ENCODE measurements around the gene VSIG8.
A peak's percentile ranks its signal among the peaks of the same experiment; 100 is the strongest.

Gene VSIG8

GRCh38 chr1:159828176-159828575, 34.3 kb downstream of the VSIG8 start:
- DNase-seq = no peak

GRCh38 chr1:159827549-159827948, 34.9 kb downstream of the VSIG8 start:
- DNase-seq = no peak

GRCh38 chr1:159827102-159827490, 35.4 kb downstream of the VSIG8 start:
- no peak for DNase-seq

DNA sequence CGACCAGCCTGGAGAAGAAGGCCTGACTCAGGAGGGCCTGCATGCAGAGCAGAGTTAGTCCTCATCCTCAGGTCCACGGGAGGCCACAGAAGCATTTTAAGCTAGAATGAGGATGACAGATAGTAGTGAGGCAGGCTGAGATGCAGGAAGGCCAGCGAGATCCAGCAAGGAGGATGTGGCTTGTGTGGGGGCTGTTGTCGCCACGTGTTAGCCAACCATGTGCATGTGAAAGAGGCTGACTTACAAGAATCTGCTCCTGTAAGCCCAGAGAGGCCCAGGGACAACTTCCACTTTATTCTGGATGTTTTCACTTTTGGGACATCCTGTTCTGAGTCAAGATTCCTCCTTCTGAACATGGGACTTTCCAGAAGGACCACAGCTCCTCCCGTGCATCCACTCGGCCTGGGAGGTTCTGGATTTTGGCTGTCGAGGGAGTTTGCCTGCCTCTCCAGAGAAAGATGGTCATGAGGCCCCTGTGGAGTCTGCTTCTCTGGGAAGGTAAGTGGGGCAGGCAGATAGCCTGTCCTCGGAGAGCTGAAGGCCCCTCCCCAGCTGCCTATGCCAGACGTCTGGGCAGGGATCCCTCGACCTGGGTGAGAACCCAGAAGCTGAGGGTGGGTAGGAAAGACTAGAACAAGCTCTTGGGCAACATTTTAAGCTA, 35.9 kb downstream of the VSIG8 start, which contains the start of gene SLAMF8:
SLAMF8 (plus strand) TSS at position 433 of the 661 bp plus-strand sequence; CDS start at position 459, 26 bp downstream.
- peak in 1 of 2 donors; percentile 10 for DNase-seq

DNA sequence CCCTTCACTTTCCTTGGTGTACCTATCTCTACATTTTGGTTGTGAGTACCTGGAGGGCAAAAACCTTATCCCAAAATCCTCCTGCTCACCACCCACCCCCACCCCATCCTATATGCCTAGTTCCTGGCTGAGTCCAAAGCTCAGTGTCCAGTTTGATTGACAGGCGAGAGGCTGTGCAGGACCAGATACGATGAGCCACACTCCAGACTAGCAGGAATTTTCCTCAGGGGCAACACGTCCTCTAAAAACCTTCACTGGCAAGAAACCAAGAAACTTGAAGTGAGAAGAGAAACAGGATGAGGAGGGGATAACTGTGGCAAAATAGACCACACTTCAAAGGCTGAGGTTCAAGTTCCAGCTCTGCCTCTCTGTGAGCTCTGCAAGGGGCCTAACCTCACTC, 36.9 kb downstream of the VSIG8 start:
- DNase-seq = no peak

DNA sequence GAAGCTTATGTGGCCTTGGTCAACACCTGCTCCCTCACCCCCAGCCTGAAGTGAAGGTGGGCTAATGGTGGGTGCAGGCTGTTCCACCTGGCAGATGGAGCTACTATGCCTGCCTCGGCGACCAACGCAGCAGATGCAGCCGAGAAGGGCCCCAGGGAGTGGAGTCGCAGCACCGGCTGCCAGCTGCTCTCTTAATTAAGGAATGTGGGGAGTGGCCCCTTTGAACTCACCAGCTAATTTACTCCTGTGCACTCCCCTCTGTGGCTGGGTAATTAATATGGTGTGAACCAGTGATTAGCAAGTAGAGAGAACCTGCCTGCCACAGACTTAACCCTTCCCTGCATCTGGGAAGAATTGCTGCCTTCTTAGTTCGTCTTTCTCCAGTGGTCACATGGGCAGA, 39.1 kb downstream of the VSIG8 start:
- no peak for DNase-seq

- DNase-seq = peak in 1 of 2 donors; percentile 18
Measured at GRCh38 chr1:159821171-159821867, 41.1 kb downstream of the VSIG8 start.

DNA sequence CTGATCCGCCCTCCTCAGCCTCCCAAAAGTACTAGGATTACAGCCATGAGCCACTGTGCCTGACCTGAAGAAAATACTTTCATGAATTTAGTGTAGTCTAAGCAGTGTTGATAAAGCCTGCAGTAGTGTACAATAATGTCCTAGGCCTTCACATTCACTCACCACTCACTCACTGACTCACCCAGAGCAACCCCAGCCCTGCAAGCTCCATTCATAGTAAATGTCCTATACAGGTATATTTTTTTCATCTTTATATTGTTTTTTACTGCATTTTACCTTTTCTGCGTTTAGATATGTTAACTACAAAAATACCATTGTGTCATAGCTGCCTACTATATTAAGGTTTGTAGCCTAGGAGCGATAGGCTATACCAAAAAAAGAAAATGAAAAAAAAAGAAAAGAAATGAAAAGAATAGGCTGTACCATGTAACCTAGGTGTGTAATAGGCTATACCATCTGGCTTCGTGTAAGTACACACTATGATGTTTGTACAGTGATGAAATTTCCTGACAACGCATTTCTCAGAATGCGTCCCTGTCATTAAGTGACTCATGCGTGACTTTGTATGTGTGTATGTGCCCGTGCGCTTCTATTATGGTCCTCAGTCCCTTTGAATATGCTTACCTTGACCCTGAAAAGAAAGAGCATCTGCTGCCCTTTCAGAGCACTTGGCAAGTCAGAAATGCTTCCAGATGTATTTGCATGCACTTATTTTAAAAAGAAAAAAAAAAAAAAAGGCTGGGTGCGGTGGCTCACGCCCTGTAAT, 45.0 kb downstream of the VSIG8 start:
- no peak for DNase-seq

DNA sequence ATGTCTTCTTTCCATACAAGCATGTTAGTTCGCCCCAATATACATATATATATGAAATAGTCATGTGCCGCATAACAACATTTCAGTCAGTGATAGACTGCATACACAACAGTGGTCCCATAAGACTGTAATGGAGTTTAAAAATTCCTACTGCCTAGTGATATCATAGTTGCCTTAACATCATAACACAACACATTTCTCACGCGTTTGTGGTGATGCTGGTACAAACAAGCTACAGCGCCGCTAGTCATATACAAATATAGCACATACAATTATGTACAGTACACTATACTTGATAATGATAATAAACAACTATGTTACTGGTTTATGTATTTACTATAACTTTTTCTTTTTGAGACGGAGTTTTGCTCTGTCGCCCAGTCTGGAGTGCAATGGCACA, 46.5 kb downstream of the VSIG8 start:
- DNase-seq = no peak

DNA sequence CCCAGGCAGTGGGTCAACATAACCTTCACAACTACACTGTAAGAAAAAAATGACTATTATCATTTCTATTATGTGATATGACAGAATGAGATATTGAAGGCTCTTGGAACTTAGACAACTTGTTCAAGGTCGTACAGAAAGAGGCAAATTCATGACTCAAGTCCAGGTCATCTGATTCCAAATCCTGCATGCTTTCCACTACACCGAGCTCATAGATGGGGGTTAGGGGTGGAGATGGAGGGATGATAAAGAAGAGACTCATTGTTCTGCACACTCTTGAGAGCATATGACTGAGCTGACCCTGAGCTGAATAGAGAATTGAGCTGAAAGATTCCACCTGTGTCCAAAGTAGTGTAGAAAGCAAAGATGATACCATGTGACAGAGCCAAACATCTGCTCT, 57.5 kb downstream of the VSIG8 start:
- DNase-seq = no peak
